Ascending aorta (tissue), 2 donors: ENCODE measurements around the gene ANKRD36. TPM values are rescaled to one million over a fixed set of nuclear protein-coding genes. Genes with fewer than 3 reads are reported as not detected.
A peak's percentile ranks its signal among the peaks of the same experiment; 100 is the strongest.
"Not testable (repeated sequence)": the region's sequence is repeated elsewhere in the genome, so short reads cannot be mapped to it uniquely, and the experiment has no call there.

ENCODE experiments used
- DNase-seq, 2 donors: peaks; one replicate each; pipeline ENCODE4 v3.0.0-alpha.2; 2019; ENCODE audit warnings: low spot score in 2 of 2
- H3K27ac ChIP-seq, 2 donors: fragments of 200-600 bp; sonication (generic); one replicate each; pipeline ENCODE4 v1.5.1; 2016 to 2017; ENCODE audit warnings: mild to moderate bottlenecking in 1 of 2
- H3K27me3 ChIP-seq: fragments of 200-600 bp; sonication (generic); one replicate; pipeline ENCODE4 v1.5.1; 2017
- H3K36me3 ChIP-seq, 2 donors: fragments of 200-600 bp; sonication (generic); one replicate each; pipeline ENCODE4 v1.5.1; 2016
- H3K4me1 ChIP-seq, 2 donors: fragments of 200-600 bp; sonication (generic); one replicate each; pipeline ENCODE4 v1.5.1; 2016 to 2017; ENCODE audit warnings: mild to moderate bottlenecking in 1 of 2
- H3K4me3 ChIP-seq, 2 donors: fragments of 200-600 bp; sonication (generic); one replicate each; pipeline ENCODE4 v1.5.1; 2016 to 2017; ENCODE audit warnings: mild to moderate bottlenecking in 1 of 2
- H3K9me3 ChIP-seq, 2 donors: fragments of 200-600 bp; sonication (generic); one replicate each; pipeline ENCODE4 v1.5.1; 2016
- intact Hi-C: fragments of 100-400 bp; cut with DNase I; formaldehyde crosslinking; loops from one replicate; pipeline ENCODE4 v1.15.1; 2023
- total RNA-seq: library from RNA; depleted of rRNA; stranded (reverse); fragments of >200 nt; gene quantifications from one replicate; pipeline ENCODE4 v1.1.0, GENCODE V29; 2016
- TF ChIP-seq, protein P1 (sequence below), 3 experiments: fragments of 200-600 bp in 2 of 3; fragments of 450-650 bp in 1 of 3; sonication (generic) in 2 of 3; IDR thresholded peaks; one replicate each; pipeline ENCODE4 v1.5.1; 2016 to 2019; ENCODE audit warnings: antibody characterized with exemption in 3 of 3, mild to moderate bottlenecking in 1 of 3, moderate library complexity in 1 of 3

Gene ANKRD36
- 20.1 TPM for total RNA-seq

DNA sequence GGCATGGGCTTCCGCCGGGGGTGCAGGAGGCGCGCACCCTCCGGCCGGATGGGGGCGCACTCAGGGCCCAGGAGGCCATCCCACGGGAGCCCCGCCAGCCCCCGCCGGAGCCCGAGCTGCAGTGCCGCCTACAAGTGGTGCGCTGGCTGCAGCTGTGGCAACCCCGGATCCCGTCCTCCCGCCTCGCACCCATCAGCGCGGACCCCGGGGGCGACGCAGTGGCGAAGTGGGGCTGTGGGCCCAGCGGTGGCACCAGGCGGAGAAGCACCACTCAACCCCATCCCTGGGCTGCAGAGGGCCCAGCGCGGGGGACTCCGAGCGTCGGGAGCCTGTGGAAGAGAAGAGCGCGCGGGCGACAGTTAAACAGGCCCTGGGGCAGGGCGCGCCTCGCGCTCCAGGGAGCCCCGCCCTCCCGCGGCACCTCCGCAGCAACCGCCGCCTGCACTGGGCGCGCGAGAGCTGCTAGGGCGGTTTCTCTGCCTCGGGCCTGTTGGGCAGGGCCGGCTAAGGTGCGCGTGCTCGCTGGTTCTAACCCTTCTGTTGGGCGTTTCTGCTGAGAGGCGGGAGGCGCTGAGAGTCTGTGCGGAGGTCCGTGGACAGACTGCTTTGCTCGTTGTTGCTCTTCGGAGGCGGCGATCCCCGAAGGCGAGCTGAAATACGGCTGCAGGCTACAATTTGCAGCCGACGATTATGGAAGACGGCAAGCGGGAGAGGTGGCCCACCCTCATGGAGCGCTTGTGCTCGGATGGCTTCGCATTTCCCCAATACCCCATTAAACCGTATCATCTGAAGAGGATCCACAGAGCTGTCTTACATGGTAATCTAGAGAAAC is at the start of gene ANKRD36:
Gene ANKRD36, plus strand, starts transcription at position 104 of the 832 bp plus-strand sequence. Its CDS starts 587 bp downstream, at position 691.
- Histone ChIP-seq H3K4me3 (peak within 1 kb of the TSS; percentile 67 to 79), H3K27ac (peak within 1 kb of the TSS; percentile 86)
- intact Hi-C loops = loop anchor here (2.0 to 5.0 kb wide), 3 partner anchors 100 to 351 kb away; partner anchors contain the start of gene CNNM4
- DNase-seq = peak in 1 of 2 donors; percentile 88
- not testable (repeated sequence) for H3K9me3 ChIP-seq, H3K27me3 ChIP-seq, H3K36me3 ChIP-seq, H3K4me1 ChIP-seq
- TF ChIP-seq, protein P1, sequence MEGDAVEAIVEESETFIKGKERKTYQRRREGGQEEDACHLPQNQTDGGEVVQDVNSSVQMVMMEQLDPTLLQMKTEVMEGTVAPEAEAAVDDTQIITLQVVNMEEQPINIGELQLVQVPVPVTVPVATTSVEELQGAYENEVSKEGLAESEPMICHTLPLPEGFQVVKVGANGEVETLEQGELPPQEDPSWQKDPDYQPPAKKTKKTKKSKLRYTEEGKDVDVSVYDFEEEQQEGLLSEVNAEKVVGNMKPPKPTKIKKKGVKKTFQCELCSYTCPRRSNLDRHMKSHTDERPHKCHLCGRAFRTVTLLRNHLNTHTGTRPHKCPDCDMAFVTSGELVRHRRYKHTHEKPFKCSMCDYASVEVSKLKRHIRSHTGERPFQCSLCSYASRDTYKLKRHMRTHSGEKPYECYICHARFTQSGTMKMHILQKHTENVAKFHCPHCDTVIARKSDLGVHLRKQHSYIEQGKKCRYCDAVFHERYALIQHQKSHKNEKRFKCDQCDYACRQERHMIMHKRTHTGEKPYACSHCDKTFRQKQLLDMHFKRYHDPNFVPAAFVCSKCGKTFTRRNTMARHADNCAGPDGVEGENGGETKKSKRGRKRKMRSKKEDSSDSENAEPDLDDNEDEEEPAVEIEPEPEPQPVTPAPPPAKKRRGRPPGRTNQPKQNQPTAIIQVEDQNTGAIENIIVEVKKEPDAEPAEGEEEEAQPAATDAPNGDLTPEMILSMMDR (IDR thresholded peaks at IDR 0.05) = peak; percentile 47 to 68 (median 65)

DNA sequence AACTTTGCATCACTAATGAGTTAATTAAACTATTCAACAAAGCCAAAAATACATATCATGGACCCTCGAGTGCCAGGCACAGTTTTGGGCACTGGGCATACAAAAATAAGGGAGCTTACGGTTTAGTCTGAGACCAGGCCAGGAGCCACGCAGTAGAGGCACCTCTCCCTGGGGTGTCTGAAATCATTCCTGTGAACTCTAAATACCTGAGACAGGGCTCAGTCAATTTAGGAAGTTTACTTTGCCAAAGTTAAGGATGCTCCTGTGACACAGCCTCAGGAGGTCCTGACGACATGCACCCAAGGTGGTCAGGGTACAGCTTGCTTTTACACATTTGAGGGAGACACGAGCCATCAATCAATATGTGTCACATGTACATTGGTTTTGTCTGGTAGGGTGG is 46.9 kb upstream of the ANKRD36 start:
- DNase-seq, H3K27ac ChIP-seq, intact Hi-C loops, H3K36me3 ChIP-seq, H3K4me1 ChIP-seq, H3K4me3 ChIP-seq, H3K9me3 ChIP-seq, H3K27me3 ChIP-seq: not testable (repeated sequence)

DNA sequence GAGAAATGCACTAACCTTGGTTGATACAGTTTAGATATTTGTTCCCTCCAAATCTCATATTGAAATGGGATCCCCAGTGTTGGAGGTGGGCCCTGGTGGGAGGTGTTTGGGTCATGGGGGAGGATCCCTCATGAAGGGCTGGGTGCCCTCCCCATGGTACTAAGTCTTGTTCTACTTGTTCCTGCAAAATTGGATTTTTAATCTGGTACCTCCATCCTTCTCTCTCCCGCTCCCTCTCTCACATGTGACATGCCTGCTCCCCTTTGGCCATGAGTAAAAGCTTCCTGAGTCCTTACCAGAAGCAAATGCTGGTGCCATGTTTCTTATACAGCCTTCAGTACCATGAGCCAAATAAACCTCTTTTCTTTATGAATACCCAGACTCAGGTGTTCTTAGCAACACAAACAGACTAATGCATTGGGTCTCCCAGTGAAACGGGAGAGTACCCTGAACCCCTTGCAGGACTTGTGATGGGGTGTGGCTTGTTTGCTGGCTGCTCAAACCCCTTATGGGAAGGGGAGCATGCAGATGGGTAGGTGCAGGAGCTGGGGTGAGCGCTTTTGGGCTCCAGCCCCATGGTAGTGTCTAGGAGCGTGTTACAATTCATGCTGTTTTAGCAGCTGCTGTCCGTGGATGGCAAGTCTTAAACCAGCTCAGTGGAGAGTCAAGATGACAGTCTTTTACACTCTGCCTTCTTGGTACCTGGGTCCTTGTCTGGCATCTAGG is 45.5 kb upstream of the ANKRD36 start:
- no peak for DNase-seq
- TF ChIP-seq, protein P1 (IDR thresholded peaks at IDR 0.05) = no peak
- no peak overlapping the region for H3K4me3 ChIP-seq
- no peak overlapping the region for H3K27ac ChIP-seq
- H3K9me3 ChIP-seq = no peaks in the 10 kb centered on the region
- H3K36me3 ChIP-seq = no peaks in the 10 kb centered on the region
- no peaks in the 10 kb centered on the region for H3K27me3 ChIP-seq
- intact Hi-C loops = no loop called here
- H3K4me1 ChIP-seq = no peaks in the 10 kb centered on the region

DNA sequence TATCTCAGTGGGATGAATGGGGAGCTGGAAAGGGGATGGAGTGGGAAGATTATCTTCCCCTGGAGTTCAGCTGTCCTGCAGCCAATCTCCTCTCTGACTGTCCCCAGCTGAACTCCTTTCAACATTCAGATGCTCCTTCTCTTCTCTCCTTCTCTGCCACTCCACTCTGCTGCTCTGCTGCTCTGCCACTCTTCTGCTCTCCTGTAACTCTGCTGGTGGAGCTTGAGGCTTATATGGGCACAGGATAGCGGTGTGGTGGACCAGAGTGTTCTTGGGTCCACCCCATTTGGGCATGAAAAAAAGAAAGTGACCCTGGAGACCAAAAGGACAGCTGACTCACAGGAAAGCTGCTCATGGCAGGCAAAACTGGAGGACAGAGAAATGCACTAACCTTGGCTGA is 44.9 kb upstream of the ANKRD36 start:
- no peaks in the 10 kb centered on the region for H3K9me3 ChIP-seq
- H3K4me3 ChIP-seq = no peak overlapping the region
- no peaks in the 10 kb centered on the region for H3K36me3 ChIP-seq
- H3K27me3 ChIP-seq = no peaks in the 10 kb centered on the region
- TF ChIP-seq, protein P1 (IDR thresholded peaks at IDR 0.05) = no peak
- H3K27ac ChIP-seq = no peak overlapping the region
- intact Hi-C loops = no loop called here
- DNase-seq = no peak
- no peaks in the 10 kb centered on the region for H3K4me1 ChIP-seq

DNA sequence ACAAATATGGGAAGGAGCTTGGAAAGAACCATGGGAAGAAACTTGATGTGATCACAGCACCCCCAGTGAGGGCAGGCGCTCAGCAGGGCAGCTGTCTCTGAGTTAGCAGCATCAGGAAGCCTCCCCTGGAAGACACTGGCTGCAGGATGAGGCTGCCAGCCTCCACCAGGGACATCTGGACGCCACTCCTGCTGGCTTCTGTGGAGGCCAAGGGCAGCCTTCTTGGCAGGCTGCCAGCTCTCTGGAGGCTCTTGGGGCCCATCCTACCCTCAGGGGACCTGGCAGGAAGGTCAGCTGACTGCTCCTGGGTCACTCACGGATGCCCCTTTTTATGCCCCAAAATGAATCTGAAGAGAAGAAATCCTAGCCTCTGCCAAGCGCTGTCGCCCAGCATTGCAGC is 44.2 kb upstream of the ANKRD36 start:
- H3K4me3 ChIP-seq, H3K36me3 ChIP-seq, H3K27ac ChIP-seq, H3K27me3 ChIP-seq, H3K9me3 ChIP-seq, H3K4me1 ChIP-seq, intact Hi-C loops, DNase-seq: not testable (repeated sequence)

DNA sequence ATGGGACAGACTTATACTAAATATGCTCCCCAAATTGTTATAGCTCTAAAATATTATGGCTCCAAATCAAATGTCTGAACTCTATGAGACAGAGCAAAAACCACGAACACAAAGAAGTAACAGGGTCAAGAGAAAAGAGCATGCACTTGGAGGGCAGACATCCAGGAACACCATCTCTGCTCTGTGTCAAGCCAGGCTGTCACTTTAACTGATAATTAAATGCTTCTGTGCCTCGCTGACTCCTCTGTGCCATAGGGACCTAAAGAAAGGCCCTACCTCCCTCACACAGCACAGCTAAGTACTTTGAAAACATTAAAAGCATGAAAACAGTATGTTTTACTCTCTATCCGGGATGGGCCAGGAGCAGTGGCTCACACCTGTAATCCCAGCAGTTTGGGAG is 42.0 kb upstream of the ANKRD36 start:
- H3K4me1 ChIP-seq, intact Hi-C loops, H3K27me3 ChIP-seq, H3K36me3 ChIP-seq, H3K27ac ChIP-seq, H3K4me3 ChIP-seq, DNase-seq, H3K9me3 ChIP-seq: not testable (repeated sequence)

DNA sequence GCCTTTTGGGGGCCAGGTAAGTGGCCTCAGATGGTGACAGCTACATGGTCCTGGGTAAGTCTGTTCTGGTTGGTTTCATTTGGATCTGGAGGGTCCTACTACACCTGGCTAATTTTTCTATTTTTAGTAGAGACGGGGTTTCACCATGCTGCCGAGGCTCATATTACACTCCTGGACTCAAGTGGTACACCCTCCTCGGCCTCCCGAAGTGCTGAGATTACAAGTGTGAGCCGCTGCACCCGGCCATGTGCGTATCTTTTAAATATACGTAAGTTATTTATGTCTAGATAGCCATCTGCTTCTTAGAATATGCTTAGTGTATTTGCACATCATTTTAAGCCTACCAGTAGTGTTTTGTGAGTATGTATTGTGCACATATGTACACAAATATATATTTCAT is 35.7 kb upstream of the ANKRD36 start:
- not testable (repeated sequence) for DNase-seq

DNA sequence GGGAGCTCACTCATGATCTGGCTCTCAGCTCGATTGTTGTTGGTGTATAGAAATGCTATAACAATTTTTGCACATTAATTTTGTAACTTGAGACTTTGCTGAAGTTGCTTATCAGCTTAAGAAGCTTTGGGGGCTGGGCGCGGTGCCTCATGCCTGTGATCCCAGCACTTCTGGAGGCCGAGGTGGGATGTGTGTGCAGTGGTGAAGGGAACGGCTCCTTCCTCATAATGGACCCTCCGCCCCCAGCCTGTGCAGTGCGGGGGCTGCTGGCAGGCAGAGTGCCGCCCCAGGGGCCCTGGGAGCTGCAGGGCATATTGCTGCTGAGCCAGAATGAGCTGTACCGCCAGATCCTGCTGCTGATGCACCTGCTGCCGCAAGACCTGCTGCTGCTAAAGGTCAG is 32.1 kb upstream of the ANKRD36 start:
- H3K9me3 ChIP-seq, H3K4me3 ChIP-seq, DNase-seq, H3K27me3 ChIP-seq, H3K27ac ChIP-seq, intact Hi-C loops, H3K4me1 ChIP-seq, H3K36me3 ChIP-seq: not testable (repeated sequence)

More for the DNA sequence above, 35.7 kb upstream of the ANKRD36 start:
- H3K9me3 ChIP-seq, H3K4me1 ChIP-seq, H3K27ac ChIP-seq, H3K27me3 ChIP-seq, intact Hi-C loops, H3K36me3 ChIP-seq, H3K4me3 ChIP-seq: not testable (repeated sequence)

DNA sequence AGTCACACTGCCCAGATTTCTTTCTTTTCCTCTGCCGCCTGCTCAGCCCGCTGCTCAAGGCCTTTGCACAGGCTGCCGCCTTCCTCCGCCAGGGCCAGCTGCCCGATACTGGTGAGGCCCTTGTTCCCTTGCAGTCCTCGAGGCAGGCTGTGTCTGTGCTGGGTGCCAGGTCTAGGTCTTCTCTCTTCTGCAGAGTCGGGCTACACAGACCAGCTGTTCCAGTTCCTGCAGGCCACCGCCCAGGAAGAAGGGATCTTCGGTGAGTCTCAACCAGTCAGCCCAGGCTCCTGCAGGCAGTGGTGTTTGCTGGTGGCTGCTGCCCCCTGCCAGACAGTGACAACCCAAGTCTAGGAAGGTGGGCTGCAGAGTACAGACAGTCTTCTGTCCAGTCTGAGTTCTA is 30.7 kb upstream of the ANKRD36 start:
- H3K9me3 ChIP-seq, DNase-seq, H3K27me3 ChIP-seq, H3K36me3 ChIP-seq, intact Hi-C loops, H3K4me3 ChIP-seq, H3K27ac ChIP-seq, H3K4me1 ChIP-seq: not testable (repeated sequence)

DNA sequence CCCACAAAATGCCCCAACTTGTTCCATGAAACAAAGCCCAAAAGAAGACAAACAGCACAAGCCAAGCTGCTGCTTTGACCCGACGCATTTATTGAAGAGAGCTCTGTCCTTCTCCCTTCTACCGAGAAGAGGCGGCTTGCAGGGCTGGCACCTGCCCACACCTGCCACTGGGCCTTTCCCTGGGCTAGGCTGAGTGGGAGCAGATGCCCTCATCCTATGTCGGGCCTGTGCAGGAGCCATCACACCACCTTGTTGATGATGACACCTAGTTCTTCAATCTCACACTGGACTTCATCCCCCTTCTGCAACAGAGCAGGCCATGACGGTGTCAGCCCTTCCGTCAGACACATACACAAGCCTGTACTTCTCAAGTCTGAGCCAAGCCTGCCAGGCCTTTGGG is 29.4 kb upstream of the ANKRD36 start:
- H3K27ac ChIP-seq, H3K27me3 ChIP-seq, DNase-seq, H3K4me1 ChIP-seq, intact Hi-C loops, H3K36me3 ChIP-seq, H3K4me3 ChIP-seq, H3K9me3 ChIP-seq: not testable (repeated sequence)

DNA sequence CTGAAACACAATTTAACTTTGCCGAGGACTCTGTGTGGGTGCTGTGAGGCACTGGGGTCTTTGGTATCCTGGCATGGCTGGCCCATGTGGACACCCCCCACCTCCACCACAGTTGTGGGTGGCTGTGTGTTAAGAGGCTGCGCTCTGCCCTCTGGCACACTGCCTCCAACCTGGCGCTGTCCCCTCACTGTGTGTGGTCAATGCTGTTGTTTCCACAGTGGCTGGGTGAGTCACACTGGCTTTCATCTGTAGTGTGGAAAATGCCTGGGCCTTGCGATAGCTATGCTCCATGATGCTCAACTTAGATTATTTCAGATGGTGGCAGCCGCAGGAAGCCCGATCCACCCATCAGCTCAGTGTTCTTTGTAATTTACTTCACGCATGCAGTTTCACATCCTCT is 27.9 kb upstream of the ANKRD36 start:
- intact Hi-C loops, H3K9me3 ChIP-seq, H3K4me1 ChIP-seq, H3K27ac ChIP-seq, H3K4me3 ChIP-seq, H3K27me3 ChIP-seq, DNase-seq, H3K36me3 ChIP-seq: not testable (repeated sequence)
